ENCODE measurements around the gene BRD1.

DNA sequence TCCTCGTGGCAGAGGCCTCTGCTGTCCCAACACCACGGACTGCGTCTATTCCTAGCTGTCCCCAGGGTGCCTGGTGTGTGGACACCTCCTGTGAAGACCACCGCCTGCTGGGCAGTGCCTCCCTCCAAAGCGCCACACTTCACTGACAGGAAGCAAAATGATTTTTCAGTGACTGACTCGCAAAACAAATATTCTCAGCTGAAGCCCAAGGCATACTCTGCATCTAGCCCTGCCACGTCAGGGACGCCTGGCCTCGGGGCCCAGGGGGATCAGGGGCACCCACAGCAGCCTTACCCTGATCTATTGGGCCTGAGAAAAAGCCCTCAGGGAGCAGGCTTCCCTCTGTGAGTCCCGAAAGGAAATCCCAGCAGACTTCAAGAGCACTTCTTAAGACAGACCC, 2.2 kb downstream of the BRD1 start:
- TF ChIP-seq, protein P1, sequence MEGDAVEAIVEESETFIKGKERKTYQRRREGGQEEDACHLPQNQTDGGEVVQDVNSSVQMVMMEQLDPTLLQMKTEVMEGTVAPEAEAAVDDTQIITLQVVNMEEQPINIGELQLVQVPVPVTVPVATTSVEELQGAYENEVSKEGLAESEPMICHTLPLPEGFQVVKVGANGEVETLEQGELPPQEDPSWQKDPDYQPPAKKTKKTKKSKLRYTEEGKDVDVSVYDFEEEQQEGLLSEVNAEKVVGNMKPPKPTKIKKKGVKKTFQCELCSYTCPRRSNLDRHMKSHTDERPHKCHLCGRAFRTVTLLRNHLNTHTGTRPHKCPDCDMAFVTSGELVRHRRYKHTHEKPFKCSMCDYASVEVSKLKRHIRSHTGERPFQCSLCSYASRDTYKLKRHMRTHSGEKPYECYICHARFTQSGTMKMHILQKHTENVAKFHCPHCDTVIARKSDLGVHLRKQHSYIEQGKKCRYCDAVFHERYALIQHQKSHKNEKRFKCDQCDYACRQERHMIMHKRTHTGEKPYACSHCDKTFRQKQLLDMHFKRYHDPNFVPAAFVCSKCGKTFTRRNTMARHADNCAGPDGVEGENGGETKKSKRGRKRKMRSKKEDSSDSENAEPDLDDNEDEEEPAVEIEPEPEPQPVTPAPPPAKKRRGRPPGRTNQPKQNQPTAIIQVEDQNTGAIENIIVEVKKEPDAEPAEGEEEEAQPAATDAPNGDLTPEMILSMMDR (IDR thresholded peaks at IDR 0.05 in 4 of 5, conservative IDR thresholded peaks at IDR 0.05 in 1 of 5), result no peak
- no peak for TF ChIP-seq POLR2A (IDR thresholded peaks at IDR 0.05)

Data from gastrocnemius medialis (tissue), 4 donors.